Motor neuron (in vitro differentiated cells): ENCODE measurements around the gene USP46. TPM values are rescaled to one million over a fixed set of nuclear protein-coding genes. Genes with fewer than 3 reads are reported as not detected.

Source experiments
- ATAC-seq, 8 experiments: fragments of 200-7000 bp; cut with Tn5 transposase; replicated peaks in 6 of 8; 2 replicates each; pipeline ENCODE4 v1.8.0; 2021; ENCODE audit warnings: mild to moderate bottlenecking in 8 of 8, moderate library complexity in 8 of 8
- H3K27ac ChIP-seq, 2 donors: fragments of 250-450 bp; sonication (Bioruptor Pico); 2 replicates each; pipeline ENCODE4 v1.9.0; 2021; ENCODE audit warnings: antibody characterized with exemption in 2 of 2, mild to moderate bottlenecking in 2 of 2, moderate library complexity in 1 of 2
- H3K4me1 ChIP-seq, 2 donors: fragments of 250-450 bp; sonication (Bioruptor Pico); replicated peaks in 1 of 2; 2 replicates each; pipeline ENCODE4 v1.6.1; 2021; ENCODE audit warnings: antibody characterized with exemption in 2 of 2, mild to moderate bottlenecking in 2 of 2, moderate library complexity in 1 of 2
- H3K4me3 ChIP-seq, 5 donors: fragments of 250-450 bp; sonication (Bioruptor Pico); 2 replicates each; pipeline ENCODE4 v1.9.0; 2021; ENCODE audit warnings: antibody characterized with exemption in 5 of 5, mild to moderate bottlenecking in 5 of 5, moderate library complexity in 4 of 5
- WGBS, 10 experiments: fragments of 450-650 bp; shearing (Covaris generic); methylation state at CpG; one replicate each; pipeline ENCODE4 v1.0.0; 2022; 5-methylcytosine and 5-hydroxymethylcytosine counted together
- in situ Hi-C, 9 experiments: fragments of 400-800 bp; cut with MboI; loops; one replicate each; pipeline ENCODE4 v1.15.0; 2021; ENCODE audit warnings: low sequenced_read_pairs in 9 of 9, low pct_unique_long_range_greater_than_20kb in 2 of 9; ENCODE audit not compliant: unreplicated experiment in 9 of 9
- total RNA-seq, 8 experiments: library from RNA; unstranded; fragments of 300-600 nt; gene quantifications; 2 replicates each; pipeline versions ENCODE4 v1.2.3 to v1.2.4, GENCODE V29; 2022

The USP46 gene
- total RNA-seq, 8 experiments from 2014 or later: 9.2 to 20.7 (median 13.0) TPM

GRCh38 chr4:52628543-52628942 is 30.6 kb downstream of the USP46 start:
- H3K4me3 ChIP-seq: no peak overlapping the region
- no peak overlapping the region for H3K27ac ChIP-seq
- no peak for ATAC-seq
- no peaks in the 10 kb centered on the region for H3K4me1 ChIP-seq
- in situ Hi-C loops: no loop called here
- WGBS, 10 experiments: 29 to 100% (median 82%) methylated on average over 1 to 4 of the region's 4 CpGs; no CpG with 5 or more reads in 1 of the 10 experiments

- ATAC-seq: no peak
- H3K4me1 ChIP-seq: no peaks in the 10 kb centered on the region
- H3K27ac ChIP-seq: no peak overlapping the region
- no peak overlapping the region for H3K4me3 ChIP-seq
- in situ Hi-C loops: no loop called here
- WGBS, 10 experiments: 26 to 100% (median 95%) methylated on average over 1 to 6 of the region's 7 CpGs; no CpG with 5 or more reads in 4 of the 10 experiments
These were observed 31.2 kb downstream of the USP46 start for GRCh38 chr4:52627876-52628275.

- Histone ChIP-seq H3K27ac (no peak overlapping the region), H3K4me3 (no peak overlapping the region), H3K4me1 (no peaks in the 10 kb centered on the region)
- 50 to 100% (median 83%) methylated on average over 1 of the region's 1 CpG; no CpG with 5 or more reads in 3 of the 10 experiments for WGBS, 10 experiments
- no peak for ATAC-seq
- in situ Hi-C loops: no loop called here
These were observed 33.9 kb downstream of the USP46 start for GRCh38 chr4:52625216-52625615.

- H3K4me1 ChIP-seq: peaks cover 3 to 7% of the 10 kb centered on the region in 2 donors
- no peak for ATAC-seq
- H3K4me3 ChIP-seq: no peak overlapping the region
- no peak overlapping the region for H3K27ac ChIP-seq
- in situ Hi-C loops: no loop called here
- WGBS, 10 experiments: 83 to 100% (median 95%) methylated on average over 1 to 3 of the region's 3 CpGs; no CpG with 5 or more reads in 1 of the 10 experiments
These were observed 36.5 kb downstream of the USP46 start for GRCh38 chr4:52622564-52622963.

GRCh38 chr4:52621567-52621966 is 37.5 kb downstream of the USP46 start:
- no peak for ATAC-seq
- WGBS, 10 experiments: 100% methylated on average over 1 to 2 of the region's 2 CpGs; no CpG with 5 or more reads in 8 of the 10 experiments
- Histone ChIP-seq H3K27ac (no peak overlapping the region), H3K4me1 (peaks cover 3 to 7% of the 10 kb centered on the region in 2 donors), H3K4me3 (no peak overlapping the region)
- in situ Hi-C loops: no loop called here

GRCh38 chr4:52619591-52619931 is 39.5 kb downstream of the USP46 start:
- Histone ChIP-seq H3K4me1 (peaks cover 3 to 7% of the 10 kb centered on the region in 2 donors), H3K4me3 (no peak overlapping the region), H3K27ac (no peak overlapping the region)
- in situ Hi-C loops: no loop called here
- peak in 1 of 8 experiments; percentile 26 for ATAC-seq
- 56 to 100% (median 95%) methylated on average over 2 of the region's 2 CpGs; no CpG with 5 or more reads in 6 of the 10 experiments for WGBS, 10 experiments

- peaks cover 3 to 7% of the 10 kb centered on the region in 2 donors for H3K4me1 ChIP-seq
- no peak overlapping the region for H3K4me3 ChIP-seq
- H3K27ac ChIP-seq: no peak overlapping the region
- in situ Hi-C loops: no loop called here
- no peak for ATAC-seq
- WGBS, 10 experiments: 84 to 100% (median 93%) methylated on average over 1 to 3 of the region's 3 CpGs
These were observed 40.1 kb downstream of the USP46 start for GRCh38 chr4:52618795-52619590.

- in situ Hi-C loops: no loop called here
- H3K27ac ChIP-seq: no peak overlapping the region
- WGBS, 10 experiments: 38 to 100% (median 90%) methylated on average over 1 to 3 of the region's 3 CpGs; no CpG with 5 or more reads in 1 of the 10 experiments
- no peak for ATAC-seq
- H3K4me3 ChIP-seq: no peak overlapping the region
- peaks cover 3 to 7% of the 10 kb centered on the region in 2 donors for H3K4me1 ChIP-seq
These were observed 41.6 kb downstream of the USP46 start for GRCh38 chr4:52617336-52618020.

GRCh38 chr4:52614241-52614640 is 44.9 kb downstream of the USP46 start:
- ATAC-seq: no peak
- H3K4me1 ChIP-seq: peaks cover 1 to 5% of the 10 kb centered on the region in 2 donors
- in situ Hi-C loops: no loop called here
- H3K4me3 ChIP-seq: no peak overlapping the region
- 67 to 100% (median 94%) methylated on average over 1 of the region's 1 CpG; no CpG with 5 or more reads in 1 of the 10 experiments for WGBS, 10 experiments
- no peak overlapping the region for H3K27ac ChIP-seq

GRCh38 chr4:52612341-52612740 is 46.8 kb downstream of the USP46 start:
- no peak for ATAC-seq
- 100% methylated on average over 1 of the region's 1 CpG; no CpG with 5 or more reads in 6 of the 10 experiments for WGBS, 10 experiments
- in situ Hi-C loops: no loop called here
- no peak overlapping the region for H3K4me3 ChIP-seq
- H3K27ac ChIP-seq: no peak overlapping the region
- no peaks in the 10 kb centered on the region for H3K4me1 ChIP-seq

- Histone ChIP-seq H3K4me1 (no peaks in the 10 kb centered on the region), H3K4me3 (no peak overlapping the region), H3K27ac (no peak overlapping the region)
- 92 to 100% (median 100%) methylated on average over 1 to 6 of the region's 6 CpGs; no CpG with 5 or more reads in 3 of the 10 experiments for WGBS, 10 experiments
- ATAC-seq: no peak
- in situ Hi-C loops: no loop called here
These were observed 48.0 kb downstream of the USP46 start for GRCh38 chr4:52611030-52611555.

- WGBS, 10 experiments: 50 to 94% (median 85%) methylated on average over 1 to 2 of the region's 2 CpGs; no CpG with 5 or more reads in 3 of the 10 experiments
These were observed 52.4 kb downstream of the USP46 start for GRCh38 chr4:52606726-52607125.

GRCh38 chr4:52606040-52606439 is 53.1 kb downstream of the USP46 start:
- in situ Hi-C loops: no loop called here
- 92 to 100% (median 100%) methylated on average over 2 of the region's 2 CpGs; no CpG with 5 or more reads in 4 of the 10 experiments for WGBS, 10 experiments
- no peak for ATAC-seq
- no peak overlapping the region for H3K27ac ChIP-seq
- no peak overlapping the region for H3K4me3 ChIP-seq
- no peaks in the 10 kb centered on the region for H3K4me1 ChIP-seq

More at GRCh38 chr4:52606726-52607125, 52.4 kb downstream of the USP46 start:
- ATAC-seq: peak in 2 of 8 experiments; percentile 24 to 52
- in situ Hi-C loops: no loop called here
- Histone ChIP-seq H3K27ac (no peak overlapping the region), H3K4me3 (no peak overlapping the region), H3K4me1 (no peaks in the 10 kb centered on the region)
